Activated CD4-positive, CD25-positive, alpha-beta regulatory T cell treated with anti-CD3 and anti-CD28 coated beads, Interleukin-2, amount 50 U/mL, for 72 hours (primary cell): Measurements from ENCODE around the gene ZBTB2.
"Not testable (repeated sequence)": the region's sequence is repeated elsewhere in the genome, so short reads cannot be mapped to it uniquely, and the experiment has no call there.

Source experiments
- DNase-seq: peaks from one replicate; pipeline ENCODE4 v3.0.0; 2021

ZBTB2 gene

GRCh38 chr6:151359486-151359885 is 31.9 kb downstream of the ZBTB2 start:
- no peak for DNase-seq

DNA sequence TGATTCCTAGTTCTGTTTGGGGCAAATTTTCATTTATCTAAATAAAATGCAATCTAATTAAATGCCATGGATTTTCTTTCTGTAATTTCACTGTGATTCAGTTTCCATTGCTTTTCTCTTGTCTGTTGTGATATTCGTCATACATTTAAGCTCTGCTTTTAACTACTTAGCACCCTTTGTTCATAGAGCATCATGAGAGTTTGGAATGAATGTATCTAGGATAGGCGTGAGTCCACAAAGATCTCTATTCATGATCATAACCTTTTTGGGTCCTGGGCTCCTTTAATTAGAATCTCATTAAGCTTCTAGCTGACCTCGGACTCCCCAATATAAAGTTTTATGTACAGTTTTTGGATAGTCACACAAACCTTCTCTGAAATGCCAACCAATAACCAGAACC is 32.9 kb downstream of the ZBTB2 start:
- no peak for DNase-seq

DNA sequence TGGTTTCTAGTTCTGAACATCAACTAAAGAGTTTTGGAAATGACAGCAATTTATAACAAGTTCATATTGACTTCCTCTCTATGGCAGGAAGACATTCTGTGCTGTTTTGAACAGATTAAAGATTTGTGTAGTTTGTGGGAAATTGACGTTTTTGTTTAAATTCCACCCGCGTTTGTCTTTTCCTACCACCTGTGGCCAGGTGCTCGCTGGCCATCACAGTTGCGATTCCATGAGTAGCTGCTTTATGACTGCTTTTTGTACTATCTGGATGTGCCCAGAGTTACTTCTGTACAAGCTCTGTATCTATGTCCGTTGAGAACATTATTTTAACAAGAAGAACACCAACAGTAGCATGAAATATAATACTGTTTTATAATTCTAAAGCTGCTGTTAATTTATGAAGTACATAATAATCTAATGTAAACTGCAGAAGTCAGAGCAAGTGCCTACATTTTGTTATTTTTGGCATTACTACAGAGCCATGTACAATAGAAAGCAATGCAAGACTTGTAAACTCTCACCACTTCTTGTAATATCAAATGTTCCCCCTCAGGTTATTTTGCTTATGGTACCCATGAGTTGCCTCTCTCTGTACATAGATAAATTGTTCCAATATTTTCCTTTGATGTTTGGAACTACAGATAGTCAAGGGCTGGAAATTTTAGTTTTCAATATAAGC is 33.5 kb downstream of the ZBTB2 start:
- no peak for DNase-seq

- not testable (repeated sequence) for DNase-seq
These were observed 34.4 kb downstream of the ZBTB2 start for GRCh38 chr6:151356983-151357382.

- DNase-seq: no peak
These were observed 37.6 kb downstream of the ZBTB2 start for GRCh38 chr6:151353795-151354194.

DNA sequence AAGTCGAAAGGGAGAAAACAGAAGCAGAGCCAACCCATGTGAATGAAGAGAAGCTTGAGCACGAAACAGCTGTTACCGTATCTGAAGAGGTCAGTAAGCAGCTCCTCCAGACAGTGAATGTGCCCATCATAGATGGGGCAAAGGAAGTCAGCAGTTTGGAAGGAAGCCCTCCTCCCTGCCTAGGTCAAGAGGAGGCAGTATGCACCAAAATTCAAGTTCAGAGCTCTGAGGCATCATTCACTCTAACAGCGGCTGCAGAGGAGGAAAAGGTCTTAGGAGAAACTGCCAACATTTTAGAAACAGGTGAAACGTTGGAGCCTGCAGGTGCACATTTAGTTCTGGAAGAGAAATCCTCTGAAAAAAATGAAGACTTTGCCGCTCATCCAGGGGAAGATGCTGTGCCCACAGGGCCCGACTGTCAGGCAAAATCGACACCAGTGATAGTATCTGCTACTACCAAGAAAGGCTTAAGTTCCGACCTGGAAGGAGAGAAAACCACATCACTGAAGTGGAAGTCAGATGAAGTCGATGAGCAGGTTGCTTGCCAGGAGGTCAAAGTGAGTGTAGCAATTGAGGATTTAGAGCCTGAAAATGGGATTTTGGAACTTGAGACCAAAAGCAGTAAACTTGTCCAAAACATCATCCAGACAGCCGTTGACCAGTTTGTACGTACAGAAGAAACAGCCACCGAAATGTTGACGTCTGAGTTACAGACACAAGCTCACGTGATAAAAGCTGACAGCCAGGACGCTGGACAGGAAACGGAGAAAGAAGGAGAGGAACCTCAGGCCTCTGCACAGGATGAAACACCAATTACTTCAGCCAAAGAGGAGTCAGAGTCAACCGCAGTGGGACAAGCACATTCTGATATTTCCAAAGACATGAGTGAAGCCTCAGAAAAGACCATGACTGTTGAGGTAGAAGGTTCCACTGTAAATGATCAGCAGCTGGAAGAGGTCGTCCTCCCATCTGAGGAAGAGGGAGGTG is 38.7 kb downstream of the ZBTB2 start:
- no peak for DNase-seq

GRCh38 chr6:151351731-151352130 is 39.6 kb downstream of the ZBTB2 start:
- DNase-seq: no peak

GRCh38 chr6:151351146-151351700 is 40.1 kb downstream of the ZBTB2 start:
- DNase-seq: no peak

GRCh38 chr6:151350442-151351145 is 40.8 kb downstream of the ZBTB2 start:
- no peak for DNase-seq

- DNase-seq: no peak
These were observed 41.6 kb downstream of the ZBTB2 start for GRCh38 chr6:151349651-151350270.

DNA sequence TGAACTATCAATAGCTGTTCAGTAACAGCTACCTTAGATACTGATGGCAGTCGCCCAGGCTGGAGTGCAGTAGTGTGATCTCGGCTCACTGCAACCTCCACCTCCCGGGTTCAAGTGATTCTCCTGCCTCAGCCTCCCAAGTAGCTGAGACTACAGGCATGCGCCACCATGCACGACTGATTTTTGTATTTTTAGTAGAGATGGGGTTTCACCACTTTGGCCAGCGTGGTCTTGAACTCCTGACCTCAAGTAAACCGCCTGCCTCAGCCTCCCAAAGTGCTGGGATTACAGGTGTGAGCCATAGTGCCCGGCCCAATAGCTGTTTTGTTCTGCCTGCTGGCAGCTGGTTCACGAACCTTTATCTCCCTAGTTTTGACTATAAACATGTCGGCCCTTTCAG is 48.6 kb downstream of the ZBTB2 start:
- DNase-seq: not testable (repeated sequence)

GRCh38 chr6:151341476-151342195 is 49.7 kb downstream of the ZBTB2 start:
- no peak for DNase-seq

DNA sequence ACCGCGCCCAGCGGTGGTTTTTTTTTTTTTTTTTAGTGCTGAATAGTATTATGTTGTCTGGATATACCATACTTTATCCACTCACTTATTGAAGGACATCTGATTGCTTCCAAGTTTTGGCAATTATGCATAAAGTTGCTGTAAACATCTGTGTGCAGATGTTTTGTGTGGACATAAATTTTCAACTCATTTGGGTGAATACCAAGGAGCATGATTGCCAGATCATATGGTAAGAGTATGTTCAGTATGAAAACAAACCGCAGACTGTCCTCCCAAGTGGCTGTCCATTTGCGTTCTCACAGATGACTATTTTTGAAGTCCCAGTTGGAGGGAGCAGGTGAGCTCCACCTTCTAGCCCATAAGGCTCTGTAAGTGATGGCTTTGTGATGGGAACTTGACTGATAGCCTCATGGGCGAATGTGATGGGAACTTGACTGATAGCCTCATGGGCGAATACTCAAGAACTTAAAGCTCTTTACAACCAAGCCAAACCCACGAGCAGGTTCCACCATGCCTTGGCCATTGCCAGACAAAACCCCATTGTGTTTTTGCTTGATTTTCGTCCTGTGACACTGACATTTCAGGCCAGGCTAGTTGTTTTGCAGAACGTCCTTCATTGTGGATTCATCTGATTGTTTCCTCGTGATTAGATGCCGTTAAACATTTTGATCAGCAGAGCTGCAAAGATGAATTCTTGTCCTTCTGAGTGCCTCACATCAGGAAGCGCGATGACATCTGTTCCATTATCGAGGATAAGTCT is 51.0 kb downstream of the ZBTB2 start:
- DNase-seq: no peak

DNA sequence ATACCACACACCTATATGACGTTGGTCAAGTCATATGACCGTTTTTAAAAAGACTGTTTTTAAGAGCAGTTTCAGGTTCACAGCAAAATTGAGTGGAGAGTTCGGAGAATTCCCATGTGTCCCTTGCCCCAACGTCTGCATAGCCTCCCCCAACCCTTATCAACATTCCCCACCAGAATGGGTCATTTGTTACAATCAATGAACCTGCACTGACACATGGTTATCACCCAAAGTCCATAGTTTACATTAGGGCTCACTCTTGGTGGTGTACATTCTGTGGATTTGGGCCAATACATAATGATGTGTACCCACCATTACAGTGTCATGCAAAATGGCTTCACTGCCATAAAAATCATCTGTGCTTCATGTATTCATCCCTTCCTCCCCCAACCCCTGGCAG is 52.0 kb downstream of the ZBTB2 start:
- DNase-seq: no peak

- no peak for DNase-seq
These were observed 52.6 kb downstream of the ZBTB2 start for GRCh38 chr6:151338651-151339200.

DNA sequence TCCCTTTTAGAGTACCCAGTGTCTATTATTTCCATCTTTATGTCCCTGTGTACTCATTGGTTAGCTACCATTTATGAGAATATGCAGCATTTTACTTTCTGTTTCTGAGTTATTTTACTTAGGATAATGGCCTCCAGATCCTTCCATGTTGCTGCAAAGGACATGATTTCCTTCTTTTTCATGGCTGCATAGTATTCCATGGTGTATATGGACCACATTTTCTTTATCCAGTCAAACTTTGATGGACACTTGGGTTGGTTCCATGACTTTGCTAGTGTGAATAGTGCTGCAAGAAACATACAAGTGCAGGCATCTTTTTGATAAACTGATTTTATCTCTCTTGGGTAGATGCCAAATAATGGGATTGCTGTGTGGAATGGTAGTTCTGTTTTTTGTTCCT is 55.4 kb downstream of the ZBTB2 start:
- no peak for DNase-seq

GRCh38 chr6:151330130-151330696 is 61.1 kb downstream of the ZBTB2 start:
- DNase-seq: no peak

GRCh38 chr6:151327101-151327500 is 64.3 kb downstream of the ZBTB2 start:
- no peak for DNase-seq

- no peak for DNase-seq
These were observed 65.1 kb downstream of the ZBTB2 start for GRCh38 chr6:151326116-151326825.
